GM21786 (cell line): ENCODE measurements around the gene KNDC1.
"Not testable (repeated sequence)": the region's sequence is repeated elsewhere in the genome, so short reads cannot be mapped to it uniquely, and the experiment has no call there.

Experiments
- ATAC-seq: cut with Tn5 transposase; IDR thresholded peaks from one replicate; pipeline ENCODE4 v1.9.1; 2021; ENCODE audit not compliant: unreplicated experiment

The KNDC1 gene, protein sequence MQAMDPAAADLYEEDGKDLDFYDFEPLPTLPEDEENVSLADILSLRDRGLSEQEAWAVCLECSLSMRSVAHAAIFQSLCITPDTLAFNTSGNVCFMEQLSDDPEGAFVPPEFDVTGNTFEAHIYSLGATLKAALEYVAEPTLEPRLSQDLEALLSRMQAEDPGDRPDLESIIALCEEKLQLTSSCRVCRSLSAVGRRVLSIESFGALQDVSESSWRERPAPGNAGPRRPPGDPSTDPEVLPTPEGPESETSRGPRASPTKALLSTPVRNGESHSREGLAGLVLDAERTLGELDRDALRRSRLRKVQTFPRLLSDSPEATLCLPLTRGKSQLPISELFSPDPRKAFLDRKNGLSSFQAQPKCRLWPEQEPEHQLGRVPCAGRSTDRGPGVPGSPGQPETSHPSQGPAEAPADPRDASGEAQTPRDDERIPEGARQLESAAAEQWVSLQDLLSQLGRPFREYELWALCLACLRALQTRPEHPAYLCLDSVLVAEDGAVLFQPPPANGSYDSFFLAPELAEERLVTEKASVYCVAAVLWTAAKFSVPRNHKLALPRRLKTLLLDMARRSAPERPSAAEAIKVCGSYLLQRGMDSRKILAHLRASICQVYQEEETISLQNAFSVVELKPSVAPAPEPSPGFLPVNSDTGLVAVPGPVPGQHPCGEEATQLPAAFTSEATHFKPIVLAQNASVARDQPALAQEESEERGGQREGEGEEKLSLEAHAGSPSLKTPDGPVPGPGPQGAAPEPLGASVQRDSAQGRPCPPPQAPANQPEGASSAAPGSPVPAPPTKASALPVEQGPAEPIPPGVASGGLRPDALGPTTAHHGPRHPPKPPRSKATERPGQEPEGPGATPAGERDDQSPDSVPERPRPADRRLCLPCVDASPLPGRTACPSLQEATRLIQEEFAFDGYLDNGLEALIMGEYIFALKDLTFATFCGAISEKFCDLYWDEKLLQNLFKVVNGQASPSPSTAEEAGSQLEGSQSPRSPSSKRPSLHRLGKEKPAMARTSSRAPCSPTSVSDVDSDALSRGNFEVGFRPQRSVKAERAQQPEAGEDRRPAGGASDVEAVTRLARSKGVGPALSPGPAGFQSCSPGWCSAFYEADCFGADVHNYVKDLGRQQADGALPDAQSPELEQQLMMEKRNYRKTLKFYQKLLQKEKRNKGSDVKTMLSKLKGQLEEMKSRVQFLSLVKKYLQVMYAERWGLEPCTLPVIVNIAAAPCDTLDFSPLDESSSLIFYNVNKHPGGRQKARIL (N-terminal part only)

DNA sequence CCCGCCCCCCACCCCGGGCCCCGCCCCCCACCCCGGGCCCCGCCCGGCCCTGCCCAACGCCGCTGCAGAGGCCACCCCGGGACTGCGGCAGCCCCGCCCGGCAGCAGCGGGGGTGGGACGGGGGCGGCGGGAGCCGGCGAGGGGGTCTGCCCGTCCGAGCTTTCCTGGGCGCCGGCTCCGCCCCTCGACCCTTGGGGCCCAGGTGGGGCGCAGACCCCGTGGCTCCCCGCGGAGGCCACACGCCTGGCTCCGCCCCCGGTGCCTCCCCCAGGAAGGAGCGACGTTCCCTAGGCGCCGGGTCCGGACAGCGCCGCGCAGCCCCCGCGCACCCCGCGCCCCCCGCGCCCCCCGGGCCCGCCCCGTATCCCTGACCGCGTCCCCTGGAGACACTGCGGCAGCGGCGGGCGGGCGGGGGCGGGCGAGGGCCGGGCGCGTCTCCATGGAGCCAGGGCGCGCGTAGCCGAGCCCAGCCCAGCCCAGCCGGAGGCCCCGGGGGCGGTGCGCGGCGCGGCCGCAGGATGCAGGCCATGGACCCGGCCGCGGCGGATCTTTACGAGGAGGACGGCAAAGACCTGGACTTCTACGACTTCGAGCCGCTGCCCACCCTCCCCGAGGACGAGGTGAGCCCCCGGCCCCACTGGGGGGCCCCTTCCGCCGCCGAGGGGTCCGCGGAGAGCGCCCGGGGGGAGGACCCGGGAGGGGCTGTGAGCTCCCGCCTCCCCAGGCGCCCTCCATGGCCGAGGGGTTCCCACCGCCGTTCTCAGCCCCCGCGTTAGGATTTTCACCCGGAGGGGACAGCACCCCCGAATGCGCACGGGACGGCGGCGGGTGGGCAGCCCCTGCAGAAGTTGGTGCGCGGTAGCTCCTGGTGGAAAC is at the start of gene KNDC1:
Gene KNDC1 (plus strand): TSS at position 270 of the 876 bp plus-strand sequence. CDS start 249 bp downstream, at position 519.
- no peak for ATAC-seq

DNA sequence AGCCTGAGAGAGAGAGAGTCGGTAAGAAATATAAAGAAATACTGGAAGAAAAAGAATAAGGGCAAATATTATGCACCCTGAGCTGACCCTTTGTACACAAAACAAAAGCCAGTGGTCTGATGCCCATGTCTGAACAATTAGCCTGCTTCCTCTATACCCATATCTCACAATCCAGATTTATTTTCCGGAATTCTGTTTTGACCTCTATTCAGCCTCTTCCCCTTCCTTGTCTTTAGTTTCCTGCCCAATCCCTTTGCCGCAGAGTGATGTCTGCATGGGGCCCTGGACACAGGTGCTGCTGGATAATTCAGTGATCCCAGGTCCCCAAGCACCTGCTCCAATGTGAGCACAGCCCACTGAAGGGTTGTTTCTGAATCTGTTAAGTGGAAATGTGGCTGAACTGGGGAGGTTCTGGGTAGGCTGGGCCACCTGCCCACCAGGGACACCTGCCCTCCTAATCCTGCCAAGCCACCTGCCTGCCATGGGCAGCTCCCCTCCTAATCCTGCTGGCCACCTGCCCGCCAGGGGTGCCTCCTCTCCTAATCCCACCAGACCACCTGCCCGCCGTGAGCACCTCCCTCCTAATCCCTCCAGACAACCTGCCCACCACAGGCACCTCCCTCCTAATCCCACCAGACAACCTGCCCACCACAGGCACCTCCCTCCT is 49.3 kb upstream of the KNDC1 start:
- no peak for ATAC-seq

DNA sequence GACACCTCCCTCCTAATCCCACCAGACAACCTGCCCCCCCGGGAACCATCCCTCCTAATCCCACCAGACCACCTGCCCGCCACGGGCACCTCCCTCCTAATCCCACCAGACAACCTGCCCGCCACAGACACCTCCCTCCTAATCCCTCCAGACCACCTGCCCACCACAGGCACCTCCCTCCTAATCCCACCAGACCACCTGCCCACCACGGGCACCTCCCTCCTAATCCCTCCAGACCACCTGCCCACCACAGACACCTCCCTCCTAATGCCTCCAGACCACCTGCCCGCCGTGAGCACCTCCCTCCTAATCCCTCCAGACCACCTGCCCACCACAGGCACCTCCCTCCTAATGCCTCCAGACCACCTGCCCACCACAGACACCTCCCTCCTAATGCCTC is 48.4 kb upstream of the KNDC1 start:
- ATAC-seq: not testable (repeated sequence)

DNA sequence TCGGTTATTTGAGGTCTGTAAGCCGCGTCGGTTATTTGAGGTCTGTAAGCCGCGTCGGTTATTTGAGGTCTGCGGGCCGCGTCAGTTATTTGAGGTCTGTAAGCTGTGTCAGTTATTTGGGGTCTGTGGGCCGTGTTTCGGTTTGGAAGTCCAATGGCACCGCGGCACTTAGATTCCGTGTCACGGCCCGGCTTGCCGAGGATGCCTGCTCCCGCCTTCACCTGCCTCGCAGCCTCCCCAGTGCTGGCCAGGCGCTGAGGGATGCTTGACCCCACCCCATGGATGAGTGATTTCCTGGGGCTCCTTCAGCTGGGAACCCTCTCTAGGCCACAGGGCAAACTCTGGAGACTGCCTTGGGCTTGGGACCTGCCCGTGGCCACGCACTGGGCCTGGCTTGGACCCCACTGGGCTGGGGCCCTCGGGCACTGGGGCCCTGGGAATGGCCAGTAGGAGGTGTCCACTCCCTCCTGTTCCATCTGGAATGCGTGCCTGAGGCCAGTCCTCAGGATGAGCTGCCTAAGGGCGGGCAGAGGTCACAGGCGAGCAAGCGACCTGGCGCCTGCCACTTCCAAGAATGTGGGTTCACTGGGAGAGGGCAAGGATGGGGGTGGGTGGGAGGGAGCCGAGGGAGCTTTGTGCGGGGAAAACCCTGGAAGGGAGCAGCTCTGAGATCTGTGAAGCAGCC is 46.7 kb upstream of the KNDC1 start:
- no peak for ATAC-seq

DNA sequence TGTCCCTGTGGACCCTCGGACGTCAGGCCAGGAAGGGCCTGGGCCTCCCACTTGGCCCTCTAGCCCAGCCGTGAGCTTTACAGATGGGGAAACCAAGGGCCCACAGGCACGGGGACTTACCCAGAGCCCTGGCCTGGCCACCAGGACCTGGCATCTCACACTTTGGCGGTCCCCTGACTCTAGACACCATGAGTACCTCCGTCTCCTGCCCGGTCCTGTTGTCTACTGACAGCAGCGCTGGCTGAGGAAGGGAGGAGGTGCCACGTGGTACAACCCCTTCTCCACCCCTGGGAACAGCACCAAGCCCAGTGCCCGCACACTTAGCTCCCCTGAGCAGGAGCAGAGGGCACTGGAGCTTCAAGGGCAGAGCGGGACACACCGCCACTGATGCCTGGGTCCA is 46.2 kb upstream of the KNDC1 start:
- no peak for ATAC-seq

DNA sequence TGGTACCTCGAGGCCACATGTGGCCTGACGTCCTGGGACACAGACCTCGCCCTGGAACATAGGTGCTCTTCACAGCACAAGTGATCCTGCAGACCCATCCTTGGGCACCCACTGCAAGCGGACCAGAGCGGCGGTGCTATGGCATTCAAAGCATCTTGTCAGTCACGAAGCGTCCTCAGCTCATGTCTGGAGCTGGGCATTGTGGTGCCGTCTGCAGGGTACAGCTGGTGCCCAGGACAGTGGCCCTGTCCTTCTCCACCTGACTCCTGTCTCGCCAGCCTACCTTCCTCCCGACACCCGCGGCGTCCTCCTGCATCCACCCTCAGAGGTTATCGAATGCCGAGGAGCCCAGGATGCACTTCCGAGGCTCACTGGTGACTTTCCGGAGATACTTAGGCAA is 45.8 kb upstream of the KNDC1 start:
- ATAC-seq: no peak

DNA sequence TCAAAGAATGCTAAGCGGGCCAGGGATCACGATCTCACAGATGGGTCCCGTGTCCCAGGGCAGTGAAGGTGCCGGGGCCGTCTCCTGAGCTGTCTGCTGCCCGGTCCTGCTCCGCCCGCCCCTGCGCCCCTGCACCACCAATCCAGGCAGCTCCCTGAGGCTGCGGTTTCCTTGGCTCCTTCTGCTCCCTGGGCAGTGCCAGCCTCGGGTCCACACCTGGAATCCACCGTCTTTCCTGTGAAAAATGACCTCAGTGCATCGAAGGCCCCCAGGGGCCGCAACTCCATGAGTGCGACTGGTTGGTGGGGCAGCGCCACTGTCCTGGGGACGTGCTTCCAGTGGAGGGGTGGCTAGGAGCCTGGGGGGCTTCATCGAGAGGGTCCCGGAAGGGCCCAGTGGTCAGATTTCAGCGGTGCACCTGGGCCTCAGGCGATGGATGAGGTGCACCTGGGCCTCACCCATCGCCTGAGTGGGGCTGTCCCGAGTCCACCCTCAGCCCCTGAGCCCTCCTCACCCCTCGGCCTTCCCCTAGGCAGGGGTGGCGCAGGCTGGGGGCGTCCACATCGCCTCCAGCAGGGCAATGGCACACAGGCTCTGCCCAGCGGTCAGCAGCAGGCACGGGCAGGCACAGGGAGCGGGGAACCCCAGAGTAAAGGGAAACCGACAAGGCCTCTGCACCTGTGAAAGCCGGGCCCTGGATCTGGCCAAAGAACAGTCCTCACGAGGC is 45.1 kb upstream of the KNDC1 start:
- no peak for ATAC-seq

DNA sequence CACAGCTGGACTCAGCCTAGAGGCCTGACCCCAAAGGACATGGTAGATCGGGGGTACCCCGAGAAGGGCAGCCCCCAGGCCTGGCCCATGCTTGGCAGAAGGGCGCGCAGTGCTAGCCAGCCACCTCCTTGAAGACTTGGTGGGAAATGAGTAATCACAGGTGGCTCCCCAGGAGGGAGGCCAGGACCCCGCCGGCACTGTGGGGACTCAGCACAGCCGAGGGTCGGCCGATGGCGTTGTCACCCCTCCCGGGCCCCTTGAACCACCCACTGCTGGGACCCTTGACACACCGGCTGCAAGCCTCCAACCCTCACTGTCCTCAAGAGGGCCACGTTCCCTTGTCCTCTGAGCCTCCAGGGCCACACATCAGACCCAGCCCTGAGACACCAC is 44.6 kb upstream of the KNDC1 start:
- ATAC-seq: no peak

DNA sequence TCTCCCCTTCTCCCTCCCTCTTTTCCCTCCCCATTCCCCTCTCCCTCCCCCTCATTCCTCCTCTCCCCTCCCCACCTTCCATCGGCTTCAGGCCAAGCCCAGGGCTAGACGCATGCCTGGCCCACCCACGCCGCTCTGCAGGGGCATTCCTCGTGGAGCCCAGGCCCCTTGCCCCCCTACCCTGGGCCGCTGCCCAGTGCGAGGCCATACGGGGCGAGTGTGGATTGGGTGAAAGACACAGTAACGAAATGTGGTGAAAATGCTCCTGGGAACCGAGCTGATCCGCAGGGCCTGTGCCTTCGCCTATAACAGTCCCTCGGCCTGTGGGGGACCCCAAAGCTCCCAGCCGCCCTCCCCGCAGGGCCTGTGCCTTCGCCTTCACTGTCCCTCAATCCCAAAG is 44.0 kb upstream of the KNDC1 start:
- no peak for ATAC-seq

DNA sequence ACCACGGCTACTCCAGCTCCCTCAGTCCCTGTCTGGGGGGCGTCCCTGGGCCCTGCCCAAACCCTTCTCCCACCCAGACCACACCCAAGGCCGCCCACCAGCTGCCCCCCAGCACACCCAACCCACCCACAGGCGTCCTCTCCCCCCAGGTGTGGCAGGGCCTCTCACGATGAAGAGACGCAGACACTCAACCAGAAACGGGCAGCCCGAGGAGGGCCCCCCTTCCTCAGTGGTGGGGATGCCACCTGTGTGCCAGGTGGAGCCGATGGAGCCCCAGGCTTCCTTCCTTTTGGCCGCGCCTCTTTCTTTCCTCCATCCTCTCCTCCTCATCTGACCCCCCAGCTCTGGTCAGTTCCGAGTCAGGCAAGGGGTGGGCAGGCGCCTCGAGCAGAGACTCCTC is 43.6 kb upstream of the KNDC1 start:
- no peak for ATAC-seq

DNA sequence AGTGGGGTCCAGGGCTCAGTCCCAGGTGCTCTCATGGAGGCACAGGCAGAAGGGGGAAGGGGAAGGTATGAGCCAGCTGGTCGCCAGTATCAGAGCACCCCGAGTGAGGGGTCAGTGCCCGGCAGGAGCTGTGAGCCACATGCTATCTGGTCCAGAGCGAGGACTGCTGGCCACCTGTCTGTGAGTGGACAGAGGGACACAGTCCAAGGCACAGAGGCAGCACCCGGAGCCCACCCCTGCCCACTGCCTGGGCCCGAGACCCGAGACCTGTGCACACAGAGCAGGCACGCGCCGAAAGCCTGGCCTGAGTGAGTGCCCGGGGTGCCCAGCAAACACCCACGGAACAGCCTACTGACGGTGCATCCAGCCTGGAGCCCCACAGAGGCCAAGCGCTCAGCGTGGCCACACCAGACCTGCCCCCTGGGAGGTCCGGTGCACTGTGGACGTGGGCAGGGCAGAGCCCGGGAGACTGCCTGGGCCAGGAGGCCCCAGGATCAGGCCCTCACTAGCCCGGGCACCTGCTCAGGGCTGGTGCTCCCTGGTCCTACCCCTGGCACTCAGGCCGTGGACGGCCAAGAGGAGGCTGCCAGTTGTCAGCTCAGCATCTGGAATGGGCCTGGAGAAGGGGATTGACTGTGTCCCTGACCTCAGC is 42.9 kb upstream of the KNDC1 start:
- ATAC-seq: no peak

DNA sequence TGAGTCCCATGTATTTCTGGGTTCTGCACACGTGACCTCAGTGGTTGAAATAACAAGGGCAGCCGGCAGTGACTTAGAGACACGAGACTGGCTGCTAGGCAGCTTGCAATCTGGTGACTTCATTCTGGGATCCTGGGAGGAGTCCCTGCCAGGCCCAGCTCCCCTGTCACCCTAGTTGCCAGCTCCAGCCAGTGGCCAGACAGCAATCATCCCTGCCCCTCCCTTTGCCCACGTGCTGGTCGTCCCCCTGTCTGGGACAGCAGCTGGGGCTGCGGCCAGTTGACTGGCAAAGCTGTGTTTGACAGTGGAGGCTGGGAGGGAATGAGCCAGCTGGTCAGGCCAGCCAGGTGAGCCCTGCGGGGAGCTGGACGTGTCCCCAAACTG is 42.3 kb upstream of the KNDC1 start:
- ATAC-seq: no peak

DNA sequence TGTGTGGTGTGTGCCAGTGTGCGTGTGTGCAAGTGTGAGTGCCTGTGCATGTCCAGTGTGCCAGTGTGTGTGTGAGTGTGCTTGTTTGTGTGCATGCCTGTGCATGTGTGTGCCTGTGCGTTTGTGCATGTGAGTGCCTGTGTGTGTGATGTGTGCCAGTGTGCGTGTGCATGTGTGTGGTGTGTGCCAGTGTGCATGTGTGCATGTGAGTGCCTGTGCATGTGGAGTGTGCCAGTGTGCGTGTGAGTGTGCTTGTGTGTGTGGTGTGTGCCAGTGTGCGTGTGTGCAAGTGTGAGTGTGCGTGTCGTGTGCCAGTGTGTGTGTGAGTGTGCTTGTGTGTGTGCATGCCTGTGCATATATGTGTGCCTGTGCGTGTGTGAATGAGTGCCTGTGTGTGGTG is 38.5 kb upstream of the KNDC1 start:
- no peak for ATAC-seq

DNA sequence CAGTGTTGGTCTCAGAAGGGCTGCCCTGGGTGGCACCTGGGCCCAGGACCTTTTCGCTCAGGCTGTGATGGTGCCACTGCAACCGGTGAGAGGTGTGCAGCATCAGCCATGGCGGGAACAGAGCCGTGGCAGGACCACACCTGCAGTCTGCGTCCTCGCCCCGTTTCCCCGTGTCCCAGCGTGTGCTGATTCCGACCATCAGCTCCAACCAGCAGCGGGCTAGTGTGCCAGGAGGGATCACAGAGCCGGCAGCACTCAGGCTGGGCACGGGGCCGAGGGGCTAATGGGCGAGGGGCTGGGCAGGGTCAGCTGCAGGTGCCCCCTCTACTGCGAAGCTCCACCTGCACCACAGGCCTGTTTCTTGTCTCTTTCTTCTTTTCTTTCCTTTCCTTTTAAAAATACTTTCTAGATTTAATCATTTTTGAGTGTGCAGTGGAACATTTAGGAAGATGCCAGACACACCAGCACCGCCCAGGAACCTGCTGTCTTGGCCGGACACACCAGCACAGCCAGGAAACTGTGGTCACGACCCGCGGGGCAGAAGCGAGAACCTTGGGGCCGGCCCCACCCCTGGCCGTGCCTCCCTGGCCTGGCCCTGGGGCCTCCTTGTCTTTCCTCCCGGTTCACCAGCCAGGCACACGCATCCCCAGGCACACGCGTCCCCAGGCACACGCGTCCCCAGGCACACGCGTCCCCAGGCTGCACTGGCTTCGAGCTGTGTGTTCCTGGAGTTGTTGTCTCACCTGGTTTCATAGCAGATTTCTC is 37.7 kb upstream of the KNDC1 start:
- ATAC-seq: no peak

DNA sequence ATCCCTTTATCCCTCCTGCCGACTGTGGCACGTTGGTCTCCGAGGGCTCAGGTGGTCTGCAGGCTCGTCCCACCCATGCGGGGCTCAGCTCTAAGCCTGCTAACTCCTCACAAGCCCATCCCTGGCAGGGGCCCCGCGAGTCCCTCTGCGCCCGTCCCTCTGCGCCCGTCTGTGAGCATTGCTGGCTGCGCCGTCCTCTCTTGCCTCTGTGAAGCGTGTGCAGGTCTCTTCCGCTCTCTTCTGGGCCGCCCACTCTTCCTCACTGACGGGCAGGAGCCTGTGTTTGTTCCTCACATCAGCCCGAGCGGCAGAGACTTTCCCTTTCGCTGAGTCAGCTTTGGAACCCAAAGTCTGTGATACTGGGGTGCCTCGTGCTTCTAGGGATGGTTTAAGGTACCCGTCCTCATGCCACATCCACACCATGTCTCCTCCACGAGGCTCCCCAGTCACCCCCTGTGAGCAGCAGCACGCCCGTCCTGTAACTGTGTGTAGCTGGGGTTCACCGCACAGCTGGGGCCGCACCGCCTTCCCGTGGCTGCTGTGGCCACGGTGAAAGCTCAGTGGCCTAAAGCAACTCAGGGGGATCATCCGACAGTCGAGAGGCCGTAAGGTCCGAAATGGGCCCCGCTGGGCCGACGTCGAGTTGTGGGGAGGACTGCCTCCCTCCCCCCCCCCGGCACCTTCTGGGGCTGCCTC is 36.8 kb upstream of the KNDC1 start:
- ATAC-seq: no peak

DNA sequence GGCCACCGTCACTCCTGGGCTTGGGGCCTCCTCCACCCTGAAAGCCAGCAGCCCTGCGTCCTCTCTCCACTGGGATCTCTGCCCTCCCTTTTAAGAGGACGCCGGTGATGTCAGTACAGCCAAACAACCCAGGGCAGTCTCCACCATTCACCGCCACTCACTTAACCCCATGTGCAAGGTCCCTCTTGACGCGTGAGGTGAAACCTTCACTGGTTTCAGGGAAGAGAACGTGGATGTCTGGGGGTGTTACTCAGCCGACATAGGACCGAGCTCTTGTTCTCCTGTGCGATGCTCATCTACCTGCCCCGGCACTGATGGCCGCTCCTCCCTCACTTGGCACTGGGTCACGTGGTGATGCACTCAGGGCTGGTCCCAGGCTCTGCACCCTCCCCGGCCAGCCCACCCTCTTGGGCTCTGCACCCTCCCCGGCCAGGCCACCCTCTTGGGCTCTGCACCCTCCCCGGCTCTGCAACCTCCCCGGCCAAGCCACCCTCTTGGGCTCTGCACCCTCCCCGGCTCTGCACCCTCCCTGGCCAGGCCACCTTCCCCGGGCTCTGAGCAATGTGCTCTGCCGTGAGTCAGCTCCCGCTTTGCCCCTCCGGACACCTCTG is 36.2 kb upstream of the KNDC1 start:
- ATAC-seq: no peak
